Vagina (tissue), 2 donors: ENCODE results near the gene ARHGAP44. TPM values are rescaled to one million over a fixed set of nuclear protein-coding genes. Genes with fewer than 3 reads are reported as not detected.

ENCODE experiments used
- DNase-seq, 2 donors: peaks; one replicate each; pipeline ENCODE4 v3.0.0-alpha.2; 2017; ENCODE audit errors: extremely low spot score in 2 of 2
- H3K27ac ChIP-seq: fragments of 200-600 bp; sonication (generic); one replicate; pipeline ENCODE4 v1.5.1; 2019
- H3K27me3 ChIP-seq: fragments of 200-600 bp; sonication (generic); one replicate; pipeline ENCODE4 v1.5.1; 2019
- H3K36me3 ChIP-seq, 2 donors: fragments of 200-600 bp; sonication (generic); one replicate each; pipeline ENCODE4 v1.5.1; 2017 to 2019
- H3K4me1 ChIP-seq: fragments of 200-600 bp; sonication (generic); one replicate; pipeline ENCODE4 v1.5.1; 2019
- H3K4me3 ChIP-seq, 2 donors: fragments of 200-600 bp; sonication (generic); 1 replicate in 1 of 2; 2 replicates in 1 of 2; pipeline ENCODE4 v1.5.1; 2016 to 2019
- H3K9me3 ChIP-seq: fragments of 200-600 bp; sonication (generic); one replicate; pipeline ENCODE4 v1.5.1; 2019
- CTCF ChIP-seq, 3 experiments: fragments of 450-650 bp in 2 of 3; fragments of 200-600 bp in 1 of 3; sonication (generic) in 1 of 3; IDR thresholded peaks; one replicate each; pipeline ENCODE4 v1.5.1; 2017 to 2019; ENCODE audit warnings: antibody characterized with exemption in 3 of 3, mild to moderate bottlenecking in 2 of 3, moderate library complexity in 2 of 3
- POLR2A ChIP-seq, 2 donors: fragments of 450-650 bp; IDR thresholded peaks; one replicate each; pipeline ENCODE4 v1.6.1; 2017; ENCODE audit warnings: antibody characterized with exemption in 2 of 2, mild to moderate bottlenecking in 2 of 2, moderate library complexity in 2 of 2
- POLR2AphosphoS5 ChIP-seq, 2 donors: sonication (generic); formaldehyde crosslinking; IDR thresholded peaks; one replicate each; pipeline ENCODE4 v1.9.0; 2017; ENCODE audit warnings: antibody characterized with exemption in 2 of 2, mild to moderate bottlenecking in 2 of 2, low read depth in 1 of 2; ENCODE audit not compliant: insufficient read depth in 1 of 2
- intact Hi-C: fragments of 100-400 bp; cut with DNase I; formaldehyde crosslinking; loops from one replicate; pipeline ENCODE4 v1.15.1; 2023
- total RNA-seq: library from RNA; depleted of rRNA; stranded (reverse); fragments of >200 nt; gene quantifications from one replicate; pipeline ENCODE4 v1.2.3, GENCODE V29; 2016

Gene ARHGAP44
- total RNA-seq, 1 donor from 2014 or later: 3.2 TPM

- Histone ChIP-seq H3K9me3 (no peaks in the 10 kb centered on the region), H3K36me3 (no peaks in the 10 kb centered on the region), H3K4me3 (no peak overlapping the region), H3K27ac (no peak overlapping the region), H3K27me3 (no peaks in the 10 kb centered on the region), H3K4me1 (no peaks in the 10 kb centered on the region)
- DNase-seq: no peak
- intact Hi-C loops: no loop called here
- TF ChIP-seq POLR2A (IDR thresholded peaks at IDR 0.05) (no peak), POLR2AphosphoS5 (IDR thresholded peaks at IDR 0.05; ENCODE audit: insufficient read depth in 1 of 2, low read depth in 1 of 2) (no peak), CTCF (IDR thresholded peaks at IDR 0.05) (no peak)
These were observed 41.5 kb downstream of the ARHGAP44 start for GRCh38 chr17:12830777-12831247.

- DNase-seq: no peak
- Histone ChIP-seq H3K4me1 (no peaks in the 10 kb centered on the region), H3K27me3 (no peaks in the 10 kb centered on the region), H3K36me3 (no peaks in the 10 kb centered on the region), H3K4me3 (no peak overlapping the region), H3K9me3 (no peaks in the 10 kb centered on the region), H3K27ac (no peak overlapping the region)
- intact Hi-C loops: no loop called here
- TF ChIP-seq POLR2A (IDR thresholded peaks at IDR 0.05): no peak
- no peak for TF ChIP-seq POLR2AphosphoS5 (IDR thresholded peaks at IDR 0.05; ENCODE audit: insufficient read depth in 1 of 2, low read depth in 1 of 2)
- TF ChIP-seq CTCF (IDR thresholded peaks at IDR 0.05): no peak
These were observed 42.5 kb downstream of the ARHGAP44 start for GRCh38 chr17:12831839-12832238.

- no peak for TF ChIP-seq CTCF (IDR thresholded peaks at IDR 0.05)
- no peak for TF ChIP-seq POLR2A (IDR thresholded peaks at IDR 0.05)
- TF ChIP-seq POLR2AphosphoS5 (IDR thresholded peaks at IDR 0.05; ENCODE audit: insufficient read depth in 1 of 2, low read depth in 1 of 2): no peak
- intact Hi-C loops: no loop called here
These were observed 49.7 kb downstream of the ARHGAP44 start for GRCh38 chr17:12839042-12839441.

GRCh38 chr17:12842936-12843335 is 53.6 kb downstream of the ARHGAP44 start:
- Histone ChIP-seq H3K36me3 (no peaks in the 10 kb centered on the region), H3K9me3 (no peaks in the 10 kb centered on the region), H3K4me1 (no peaks in the 10 kb centered on the region), H3K27ac (no peak overlapping the region), H3K4me3 (no peak overlapping the region), H3K27me3 (no peaks in the 10 kb centered on the region)
- DNase-seq: no peak
- intact Hi-C loops: no loop called here
- TF ChIP-seq POLR2A (IDR thresholded peaks at IDR 0.05) (no peak), POLR2AphosphoS5 (IDR thresholded peaks at IDR 0.05; ENCODE audit: insufficient read depth in 1 of 2, low read depth in 1 of 2) (no peak), CTCF (IDR thresholded peaks at IDR 0.05) (no peak)

More at GRCh38 chr17:12839042-12839441, 49.7 kb downstream of the ARHGAP44 start:
- Histone ChIP-seq H3K27me3 (no peaks in the 10 kb centered on the region), H3K27ac (no peak overlapping the region), H3K36me3 (no peaks in the 10 kb centered on the region), H3K4me1 (no peaks in the 10 kb centered on the region), H3K9me3 (no peaks in the 10 kb centered on the region), H3K4me3 (no peak overlapping the region)
- no peak for DNase-seq

- Histone ChIP-seq H3K4me3 (no peak overlapping the region), H3K36me3 (no peaks in the 10 kb centered on the region), H3K27me3 (no peaks in the 10 kb centered on the region), H3K9me3 (no peaks in the 10 kb centered on the region), H3K4me1 (peaks cover 2% of the 10 kb centered on the region), H3K27ac (no peak overlapping the region)
- intact Hi-C loops: no loop called here
- DNase-seq: no peak
- TF ChIP-seq POLR2AphosphoS5 (IDR thresholded peaks at IDR 0.05; ENCODE audit: insufficient read depth in 1 of 2, low read depth in 1 of 2) (no peak), POLR2A (IDR thresholded peaks at IDR 0.05) (no peak), CTCF (IDR thresholded peaks at IDR 0.05) (no peak)
These were observed 61.7 kb downstream of the ARHGAP44 start for GRCh38 chr17:12850996-12851395.
